ENCODE measurements around the gene PAQR4.

The PAQR4 gene

DNA sequence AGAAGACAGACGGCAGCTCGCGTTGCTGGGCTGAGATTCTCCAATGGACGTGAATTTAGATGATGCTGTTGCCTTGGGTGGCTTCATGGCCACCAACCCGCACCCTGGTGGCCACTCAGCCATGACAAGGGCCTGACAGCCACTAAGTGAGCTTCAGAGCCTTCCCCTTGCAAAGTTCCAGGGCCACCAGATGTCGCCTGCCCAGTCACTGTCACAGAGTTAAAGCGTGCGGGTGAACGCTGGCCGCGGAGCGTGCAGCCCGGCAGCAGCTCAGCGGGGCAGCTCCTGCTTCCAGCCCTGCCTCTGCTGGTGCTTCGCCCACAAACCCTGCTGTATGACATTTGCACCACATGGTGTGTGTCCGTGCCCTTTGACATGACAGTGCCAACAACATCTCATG lies 18.4 kb upstream of the PAQR4 start:
- TF ChIP-seq, protein P1, sequence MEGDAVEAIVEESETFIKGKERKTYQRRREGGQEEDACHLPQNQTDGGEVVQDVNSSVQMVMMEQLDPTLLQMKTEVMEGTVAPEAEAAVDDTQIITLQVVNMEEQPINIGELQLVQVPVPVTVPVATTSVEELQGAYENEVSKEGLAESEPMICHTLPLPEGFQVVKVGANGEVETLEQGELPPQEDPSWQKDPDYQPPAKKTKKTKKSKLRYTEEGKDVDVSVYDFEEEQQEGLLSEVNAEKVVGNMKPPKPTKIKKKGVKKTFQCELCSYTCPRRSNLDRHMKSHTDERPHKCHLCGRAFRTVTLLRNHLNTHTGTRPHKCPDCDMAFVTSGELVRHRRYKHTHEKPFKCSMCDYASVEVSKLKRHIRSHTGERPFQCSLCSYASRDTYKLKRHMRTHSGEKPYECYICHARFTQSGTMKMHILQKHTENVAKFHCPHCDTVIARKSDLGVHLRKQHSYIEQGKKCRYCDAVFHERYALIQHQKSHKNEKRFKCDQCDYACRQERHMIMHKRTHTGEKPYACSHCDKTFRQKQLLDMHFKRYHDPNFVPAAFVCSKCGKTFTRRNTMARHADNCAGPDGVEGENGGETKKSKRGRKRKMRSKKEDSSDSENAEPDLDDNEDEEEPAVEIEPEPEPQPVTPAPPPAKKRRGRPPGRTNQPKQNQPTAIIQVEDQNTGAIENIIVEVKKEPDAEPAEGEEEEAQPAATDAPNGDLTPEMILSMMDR (IDR thresholded peaks at IDR 0.05; ENCODE audit: borderline replicate concordance, control extremely low read depth, extremely low read depth, insufficient read depth, missing control alignments) = no peak
- DNase-seq (ENCODE audit: low spot score) = no peak
- in situ Hi-C loops (cut with MboI; ENCODE audit: low sequenced_read_pairs, unreplicated experiment) = no loop called here

DNA sequence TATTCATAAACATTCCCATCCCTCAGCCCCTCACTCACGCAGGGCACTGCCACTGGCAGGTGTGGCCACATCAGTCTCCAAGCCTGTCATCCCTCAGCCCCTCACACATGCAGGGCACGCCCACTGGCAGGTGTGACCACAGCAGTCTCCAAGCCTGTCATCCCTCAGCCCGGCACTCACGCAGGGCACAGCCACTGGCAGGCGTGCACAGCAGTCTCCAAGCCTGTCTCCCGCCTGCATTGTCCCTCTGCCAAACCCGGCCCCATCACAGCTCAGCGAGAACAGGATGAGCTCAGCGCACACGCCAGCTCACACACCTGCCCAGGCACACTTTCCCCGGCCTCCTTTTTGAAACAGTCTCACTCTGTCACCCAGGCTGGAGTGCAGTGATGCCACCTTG lies 16.5 kb upstream of the PAQR4 start:
- TF ChIP-seq, protein P1 (IDR thresholded peaks at IDR 0.05; ENCODE audit: borderline replicate concordance, control extremely low read depth, extremely low read depth, insufficient read depth, missing control alignments) = no peak
- in situ Hi-C loops (cut with MboI; ENCODE audit: low sequenced_read_pairs, unreplicated experiment) = no loop called here
- DNase-seq (ENCODE audit: low spot score) = no peak

DNA sequence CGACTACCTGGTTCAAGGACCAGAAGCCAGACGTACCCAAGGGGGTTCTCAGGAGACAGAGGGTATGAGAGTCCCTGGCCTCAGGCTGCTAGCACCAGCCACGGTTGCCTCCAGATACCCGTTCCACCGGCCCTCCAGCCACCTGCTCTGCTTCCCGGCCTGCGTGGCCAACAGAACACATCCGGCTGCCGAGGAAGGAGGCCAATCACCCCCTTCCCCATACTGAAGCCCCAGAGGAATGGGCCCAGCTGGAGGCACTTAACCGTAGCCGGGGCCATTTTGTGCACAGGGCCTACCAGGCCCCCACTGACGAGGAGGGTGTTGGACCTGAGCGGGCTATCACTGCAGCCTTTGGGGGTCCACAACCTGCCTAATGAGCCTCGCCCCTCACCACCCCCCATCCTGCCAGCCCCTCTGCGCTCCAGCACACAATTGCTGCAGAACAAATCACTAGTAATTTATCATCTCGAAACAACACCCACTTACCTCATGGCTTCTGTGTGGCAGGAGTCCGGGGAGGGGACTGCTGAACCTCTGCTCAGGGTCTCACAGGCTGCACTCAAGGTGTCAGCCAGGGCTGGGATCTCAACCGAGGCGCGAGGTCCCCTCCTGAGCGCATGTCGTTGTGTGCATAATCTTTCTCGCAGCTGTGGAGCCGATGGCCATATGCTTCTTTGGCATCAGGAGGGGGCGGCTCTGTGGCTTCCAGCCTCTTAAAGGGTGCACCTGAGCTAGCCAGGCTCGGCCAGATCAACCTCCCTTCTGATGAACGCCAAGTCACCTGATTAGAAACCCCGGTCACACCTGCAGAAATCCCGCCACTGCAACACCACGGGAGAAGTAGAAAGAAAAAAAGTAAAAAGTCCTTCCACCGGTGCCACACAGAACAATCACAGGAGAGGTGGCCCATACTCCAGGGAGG lies 15.2 kb upstream of the PAQR4 start:
- TF ChIP-seq, protein P1 (IDR thresholded peaks at IDR 0.05; ENCODE audit: borderline replicate concordance, control extremely low read depth, extremely low read depth, insufficient read depth, missing control alignments) = no peak
- DNase-seq (ENCODE audit: low spot score) = no peak
- in situ Hi-C loops (cut with MboI; ENCODE audit: low sequenced_read_pairs, unreplicated experiment) = no loop called here

DNA sequence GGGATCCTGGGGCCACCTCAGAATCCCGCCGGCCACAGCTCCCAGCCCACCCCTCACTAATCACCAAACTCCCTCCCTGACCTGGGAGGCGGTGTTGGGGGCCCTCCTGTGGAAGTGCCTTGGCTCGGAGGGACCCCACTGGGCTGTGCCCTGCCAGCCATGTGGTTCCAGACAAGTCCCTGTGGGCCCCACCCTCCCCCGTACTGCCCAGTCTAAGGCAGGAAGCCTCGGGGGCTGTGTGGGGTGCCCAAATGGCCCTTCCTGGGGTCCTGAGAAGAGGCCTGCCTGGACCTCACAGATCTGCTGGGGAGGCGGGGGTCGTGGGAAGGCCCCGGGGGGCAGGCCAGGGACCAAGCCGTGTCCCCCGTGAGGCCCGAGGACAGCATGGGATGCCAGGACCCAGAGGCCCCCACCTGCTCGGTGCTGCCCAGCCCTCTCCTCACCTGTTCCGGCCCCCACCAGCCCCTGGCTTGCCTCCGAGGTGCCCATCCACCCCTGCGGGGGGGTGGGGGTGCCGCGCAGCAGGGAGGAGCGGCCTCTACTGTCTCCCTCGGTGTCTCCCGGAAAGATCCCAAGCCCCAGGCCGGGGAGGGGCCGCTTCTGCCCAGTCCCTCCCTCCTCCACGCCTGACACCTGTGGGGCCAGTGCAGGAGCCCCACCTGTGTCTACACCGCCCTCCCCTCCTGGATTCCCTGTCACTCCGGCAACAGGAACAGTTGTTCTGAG lies 14.3 kb upstream of the PAQR4 start:
- TF ChIP-seq, protein P1 (IDR thresholded peaks at IDR 0.05; ENCODE audit: borderline replicate concordance, control extremely low read depth, extremely low read depth, insufficient read depth, missing control alignments) = no peak
- no peak for DNase-seq (ENCODE audit: low spot score)
- in situ Hi-C loops (cut with MboI; ENCODE audit: low sequenced_read_pairs, unreplicated experiment) = no loop called here

DNA sequence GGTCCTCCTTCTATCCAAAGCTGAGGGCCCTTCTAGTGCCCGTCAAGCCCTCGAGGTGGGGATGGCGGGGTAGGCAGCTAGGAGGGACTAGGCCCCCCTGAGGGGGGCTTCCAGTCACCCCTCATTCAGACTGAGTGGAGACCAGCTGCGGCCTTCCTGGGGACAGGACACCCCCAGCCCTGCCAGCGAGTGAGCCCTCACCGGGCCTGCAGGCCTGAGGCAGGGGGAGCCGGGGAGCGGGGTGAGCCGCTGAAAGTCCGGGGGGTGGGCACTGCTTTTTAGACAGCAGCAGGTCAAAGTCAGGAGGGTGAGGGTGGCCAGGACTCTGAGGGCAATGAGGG lies 13.7 kb upstream of the PAQR4 start:
- TF ChIP-seq, protein P1 (IDR thresholded peaks at IDR 0.05; ENCODE audit: borderline replicate concordance, control extremely low read depth, extremely low read depth, insufficient read depth, missing control alignments) = no peak
- DNase-seq (ENCODE audit: low spot score) = no peak
- in situ Hi-C loops (cut with MboI; ENCODE audit: low sequenced_read_pairs, unreplicated experiment) = no loop called here

DNA sequence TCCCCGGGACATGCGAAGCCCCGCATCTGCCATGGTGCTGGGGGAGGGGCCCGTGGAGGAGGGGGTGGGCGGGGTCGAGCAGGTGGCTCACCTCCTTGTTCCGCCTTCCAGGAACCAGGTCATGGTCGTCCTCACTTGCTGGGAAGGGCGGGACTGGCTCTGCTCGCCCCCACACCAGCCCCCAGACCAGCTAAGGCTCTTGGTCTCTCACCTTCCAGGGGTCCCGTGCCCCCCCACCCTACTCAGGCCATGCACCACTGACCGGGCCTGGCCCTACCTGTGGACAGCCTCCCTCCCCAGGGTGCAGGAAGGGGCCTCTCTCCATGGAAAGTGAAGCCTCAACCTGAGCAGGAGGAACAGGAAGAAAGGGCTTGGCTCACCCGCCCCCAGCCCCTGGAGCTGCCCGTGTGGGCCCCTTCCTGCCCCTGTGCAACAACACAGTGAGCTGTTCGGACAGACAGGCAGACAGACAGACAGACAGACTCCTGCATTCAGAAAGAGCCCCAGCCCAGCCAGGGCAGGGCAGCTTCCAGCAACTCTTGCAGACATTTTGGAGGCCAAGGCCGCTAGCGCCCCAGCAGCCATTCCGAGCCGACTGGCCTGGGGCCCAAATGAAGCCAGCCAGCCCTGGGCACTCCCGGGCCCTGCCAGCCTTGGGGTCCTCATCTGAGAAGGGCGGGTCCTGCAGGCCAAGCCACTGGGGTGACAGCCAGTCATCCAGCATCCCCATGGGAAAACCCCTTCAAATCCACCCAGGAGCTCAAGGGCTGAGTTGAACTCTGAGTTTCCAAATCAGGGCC lies 13.2 kb upstream of the PAQR4 start:
- TF ChIP-seq, protein P1 (IDR thresholded peaks at IDR 0.05; ENCODE audit: borderline replicate concordance, control extremely low read depth, extremely low read depth, insufficient read depth, missing control alignments) = no peak
- DNase-seq (ENCODE audit: low spot score) = no peak
- in situ Hi-C loops (cut with MboI; ENCODE audit: low sequenced_read_pairs, unreplicated experiment) = no loop called here
